Measurements from ENCODE around the gene ACP2.

The ACP2 gene

DNA sequence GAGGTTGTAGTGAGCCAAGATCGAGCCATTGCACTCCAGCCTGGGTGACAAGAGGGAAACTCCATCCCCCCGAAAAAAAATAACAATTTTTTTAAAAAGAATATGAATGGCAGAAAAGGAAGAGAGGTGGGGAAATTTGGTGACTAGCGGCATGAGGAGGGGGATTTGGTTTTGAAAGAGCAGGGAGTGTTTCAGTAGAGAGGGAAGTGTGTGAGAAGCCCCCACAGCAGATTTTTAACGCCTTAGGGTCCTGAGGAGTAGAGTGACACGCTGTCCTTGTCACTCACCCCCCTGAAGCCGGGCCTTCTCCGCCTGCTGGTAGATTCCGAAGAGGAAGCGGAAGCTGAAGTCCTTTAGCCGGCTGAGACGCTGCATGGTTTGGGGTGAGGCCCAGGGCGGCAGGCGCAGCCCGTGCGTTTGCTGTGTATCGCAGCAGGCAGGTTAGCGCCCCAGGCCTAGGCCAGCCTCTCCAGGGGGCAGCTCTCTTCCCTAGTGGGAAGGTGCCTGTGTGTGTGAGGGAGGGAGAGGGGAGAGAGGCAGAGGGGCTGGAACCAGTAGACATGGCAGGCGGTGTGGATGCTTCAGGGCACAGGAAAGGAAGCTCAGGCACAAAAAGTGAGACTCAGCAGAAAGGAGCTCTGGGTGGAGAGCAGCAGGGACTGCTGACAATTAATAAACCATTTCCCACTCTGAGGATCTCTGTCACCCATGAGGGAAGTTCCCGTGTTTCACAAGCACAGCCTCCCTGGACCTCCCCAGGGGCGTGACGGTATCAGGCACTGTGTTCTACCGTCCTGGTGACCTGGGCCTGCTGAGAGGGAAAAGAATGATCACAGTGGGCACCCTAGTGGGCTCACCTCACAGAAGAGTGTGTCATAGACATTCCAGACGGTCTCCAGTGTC, 3.9 kb downstream of the ACP2 start:
- no peaks in the 10 kb centered on the region for H3K27me3 ChIP-seq (ENCODE audit: control insufficient read depth, insufficient read depth, low read length)
- DNase-seq (ENCODE audit: low read depth, low spot score) = no peak
- no peaks in the 10 kb centered on the region for H3K9me3 ChIP-seq (ENCODE audit: control insufficient read depth, insufficient read depth, low read length)
- 100% methylated on average over 1 of the region's 23 CpGs for WGBS (ENCODE audit: insufficient coverage, insufficient read length)
- no peak overlapping the region for H3K4me3 ChIP-seq (ENCODE audit: low read length)
- no peaks in the 10 kb centered on the region for H3K4me1 ChIP-seq (ENCODE audit: control insufficient read depth, insufficient read depth, low read length)
- no peak overlapping the region for H3K27ac ChIP-seq (ENCODE audit: low read length)
- H3K36me3 ChIP-seq (ENCODE audit: control insufficient read depth, insufficient read depth, low read length) = peaks cover 26% of the 10 kb centered on the region

DNA sequence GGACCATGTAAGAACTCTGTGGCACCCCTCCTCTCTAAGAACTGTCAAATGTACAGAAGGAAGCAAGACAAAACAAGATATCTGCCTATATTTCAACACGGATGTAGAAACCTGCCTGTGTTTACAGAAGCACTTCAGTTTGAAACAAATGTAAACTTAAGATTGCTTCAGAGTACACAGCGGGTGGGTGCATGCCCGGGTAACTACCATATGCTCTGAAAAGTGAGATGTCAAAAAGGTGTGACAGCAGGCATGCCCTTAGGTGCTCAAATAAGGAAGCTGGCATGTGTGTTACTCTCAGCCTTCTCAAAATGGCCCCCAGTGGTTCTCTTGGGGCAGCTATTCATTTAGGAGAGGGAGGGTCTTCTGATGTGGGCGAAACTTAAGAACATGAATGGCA, 5.2 kb downstream of the ACP2 start:
- Histone ChIP-seq H3K9me3 (ENCODE audit: control insufficient read depth, insufficient read depth, low read length) (no peaks in the 10 kb centered on the region), H3K4me1 (ENCODE audit: control insufficient read depth, insufficient read depth, low read length) (no peaks in the 10 kb centered on the region), H3K27me3 (ENCODE audit: control insufficient read depth, insufficient read depth, low read length) (no peaks in the 10 kb centered on the region), H3K4me3 (ENCODE audit: low read length) (no peak overlapping the region), H3K36me3 (ENCODE audit: control insufficient read depth, insufficient read depth, low read length) (peaks cover 35% of the 10 kb centered on the region), H3K27ac (ENCODE audit: low read length) (no peak overlapping the region)
- WGBS (ENCODE audit: insufficient coverage, insufficient read length) = no CpG with 5 or more reads among the region's 4 CpGs
- no peak for DNase-seq (ENCODE audit: low read depth, low spot score)

DNA sequence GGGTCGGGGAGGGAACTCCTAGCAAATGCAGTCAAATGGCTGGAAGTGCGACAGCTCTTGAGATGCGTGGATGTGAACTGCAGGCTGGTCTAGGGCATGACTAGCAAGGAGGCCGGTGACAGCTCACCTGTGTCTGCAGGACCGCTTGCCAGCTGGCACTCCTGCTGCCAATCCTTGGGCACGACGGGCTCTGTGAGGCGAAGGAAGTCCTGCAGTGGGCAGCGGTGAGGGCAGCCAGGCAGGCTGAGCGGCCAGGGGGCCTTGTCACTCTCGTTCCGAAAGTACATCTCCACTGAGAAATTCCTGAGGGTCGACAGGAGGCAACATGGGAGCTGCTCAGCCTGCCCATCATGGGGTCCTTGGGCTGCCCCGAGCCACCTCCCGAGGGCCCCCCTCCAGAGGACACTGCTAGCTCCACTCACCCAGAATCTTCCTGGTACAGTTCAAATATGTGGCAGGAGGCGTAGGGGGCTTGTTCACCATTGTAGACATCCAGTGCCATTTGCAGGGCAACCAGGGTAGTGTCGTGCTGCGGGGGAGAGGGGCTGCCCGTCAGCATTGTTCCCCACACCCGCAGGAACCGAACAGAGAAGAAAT, 5.9 kb downstream of the ACP2 start:
- no peak overlapping the region for H3K4me3 ChIP-seq (ENCODE audit: low read length)
- no peaks in the 10 kb centered on the region for H3K9me3 ChIP-seq (ENCODE audit: control insufficient read depth, insufficient read depth, low read length)
- no peaks in the 10 kb centered on the region for H3K4me1 ChIP-seq (ENCODE audit: control insufficient read depth, insufficient read depth, low read length)
- peaks cover 40% of the 10 kb centered on the region for H3K36me3 ChIP-seq (ENCODE audit: control insufficient read depth, insufficient read depth, low read length)
- WGBS (ENCODE audit: insufficient coverage, insufficient read length) = no CpG with 5 or more reads among the region's 21 CpGs
- no peaks in the 10 kb centered on the region for H3K27me3 ChIP-seq (ENCODE audit: control insufficient read depth, insufficient read depth, low read length)
- no peak overlapping the region for H3K27ac ChIP-seq (ENCODE audit: low read length)
- DNase-seq (ENCODE audit: low read depth, low spot score) = no peak

DNA sequence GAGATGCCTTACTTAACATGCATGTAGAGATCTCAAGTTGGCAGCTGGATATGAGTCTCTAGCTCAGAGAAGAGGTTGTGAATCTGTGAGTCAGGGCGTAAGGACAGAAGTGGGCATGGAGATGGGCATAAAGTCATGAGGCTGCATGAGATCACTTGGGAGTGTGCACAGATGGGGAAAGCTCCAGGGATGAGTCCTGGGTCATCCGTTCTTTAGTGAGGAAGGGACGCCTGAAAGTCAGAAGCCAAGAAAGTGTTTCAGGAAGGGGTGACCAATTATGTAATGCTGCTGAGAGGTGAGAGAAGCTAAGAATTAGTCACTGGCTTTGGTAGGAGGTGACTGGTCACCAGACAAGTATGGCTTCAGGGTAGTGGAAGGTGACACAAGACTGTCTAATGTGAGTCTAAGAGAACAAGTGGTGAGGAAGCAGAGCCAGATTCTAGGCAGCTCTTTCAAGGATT, 6.7 kb downstream of the ACP2 start:
- Histone ChIP-seq H3K27me3 (ENCODE audit: control insufficient read depth, insufficient read depth, low read length) (no peaks in the 10 kb centered on the region), H3K27ac (ENCODE audit: low read length) (no peak overlapping the region), H3K4me1 (ENCODE audit: control insufficient read depth, insufficient read depth, low read length) (no peaks in the 10 kb centered on the region), H3K36me3 (ENCODE audit: control insufficient read depth, insufficient read depth, low read length) (peaks cover 41% of the 10 kb centered on the region), H3K9me3 (ENCODE audit: control insufficient read depth, insufficient read depth, low read length) (no peaks in the 10 kb centered on the region), H3K4me3 (ENCODE audit: low read length) (no peak overlapping the region)
- WGBS (ENCODE audit: insufficient coverage, insufficient read length) = no CpG with 5 or more reads among the region's 3 CpGs
- DNase-seq (ENCODE audit: low read depth, low spot score) = no peak

DNA sequence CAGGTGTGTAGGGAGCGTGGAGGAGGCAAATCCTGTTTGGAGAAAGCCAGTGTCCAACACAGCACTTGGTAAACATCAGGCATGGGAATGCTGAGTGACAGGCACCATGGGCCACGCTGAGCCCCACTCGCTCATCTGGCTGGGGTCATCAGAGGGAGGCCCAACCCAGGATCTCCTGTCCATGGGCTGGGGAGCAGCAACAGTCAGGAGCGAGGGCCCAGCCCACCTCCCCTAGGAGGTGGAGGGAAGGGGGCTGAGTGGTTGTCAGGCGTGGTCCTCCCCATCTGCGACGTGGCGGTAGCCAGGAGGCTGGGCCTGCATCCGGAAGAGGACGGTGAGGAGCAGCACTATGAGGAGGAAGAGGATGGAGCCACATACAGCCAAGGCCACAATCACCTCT, 8.8 kb downstream of the ACP2 start:
- Histone ChIP-seq H3K36me3 (ENCODE audit: control insufficient read depth, insufficient read depth, low read length) (peaks cover 39% of the 10 kb centered on the region), H3K9me3 (ENCODE audit: control insufficient read depth, insufficient read depth, low read length) (no peaks in the 10 kb centered on the region), H3K4me3 (ENCODE audit: low read length) (no peak overlapping the region), H3K27ac (ENCODE audit: low read length) (no peak overlapping the region), H3K27me3 (ENCODE audit: control insufficient read depth, insufficient read depth, low read length) (no peaks in the 10 kb centered on the region), H3K4me1 (ENCODE audit: control insufficient read depth, insufficient read depth, low read length) (no peaks in the 10 kb centered on the region)
- DNase-seq (ENCODE audit: low read depth, low spot score) = no peak
- WGBS (ENCODE audit: insufficient coverage, insufficient read length) = no CpG with 5 or more reads among the region's 10 CpGs

DNA sequence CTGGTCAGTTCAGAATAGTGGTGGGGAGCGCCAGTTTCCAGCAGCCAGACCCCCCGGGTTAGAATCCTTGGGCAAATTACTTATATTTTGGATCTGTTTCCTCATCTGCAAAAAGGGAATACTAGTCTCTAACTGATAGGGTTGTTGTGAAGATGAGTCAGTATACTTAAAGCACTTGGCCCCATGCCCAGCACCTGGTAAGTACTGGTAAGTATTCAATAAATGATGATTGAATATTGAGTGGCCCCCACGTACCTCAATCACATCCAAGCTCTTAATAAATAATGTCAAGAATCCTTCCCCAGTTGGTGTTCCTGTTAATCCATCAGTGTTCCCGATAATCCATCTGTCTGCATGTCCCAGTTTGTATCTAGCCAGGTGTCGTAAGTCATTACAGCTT, 12.1 kb downstream of the ACP2 start:
- Histone ChIP-seq H3K4me3 (ENCODE audit: low read length) (no peak overlapping the region), H3K36me3 (ENCODE audit: control insufficient read depth, insufficient read depth, low read length) (peaks cover 38% of the 10 kb centered on the region), H3K27ac (ENCODE audit: low read length) (no peak overlapping the region), H3K27me3 (ENCODE audit: control insufficient read depth, insufficient read depth, low read length) (no peaks in the 10 kb centered on the region), H3K9me3 (ENCODE audit: control insufficient read depth, insufficient read depth, low read length) (no peaks in the 10 kb centered on the region), H3K4me1 (ENCODE audit: control insufficient read depth, insufficient read depth, low read length) (0 out of 2 replicates have a peak, but pooled peaks cover 1% of the 10 kb centered on the region)
- no peak for DNase-seq (ENCODE audit: low read depth, low spot score)
- no CpG with 5 or more reads among the region's 5 CpGs for WGBS (ENCODE audit: insufficient coverage, insufficient read length)

DNA sequence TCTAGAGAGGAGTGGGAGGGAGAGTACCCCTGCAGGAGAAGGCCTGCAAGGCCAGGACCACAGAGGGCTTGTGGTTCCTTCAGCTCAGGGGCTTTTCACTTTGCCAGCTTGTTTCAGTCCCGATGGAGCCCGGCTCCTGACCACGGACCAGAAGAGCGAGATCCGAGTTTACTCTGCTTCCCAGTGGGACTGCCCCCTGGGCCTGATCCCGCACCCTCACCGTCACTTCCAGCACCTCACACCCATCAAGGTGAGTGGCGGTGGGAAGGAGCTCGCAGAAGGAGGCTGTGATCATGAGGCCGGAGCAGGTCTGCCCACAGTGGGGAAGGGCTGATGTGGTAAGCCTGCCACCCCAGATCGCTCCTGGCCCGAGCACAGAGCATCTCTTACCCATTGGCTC, 13.5 kb downstream of the ACP2 start:
- Histone ChIP-seq H3K27ac (ENCODE audit: low read length) (no peak overlapping the region), H3K4me1 (ENCODE audit: control insufficient read depth, insufficient read depth, low read length) (0 out of 2 replicates have a peak, but pooled peaks cover 1% of the 10 kb centered on the region), H3K27me3 (ENCODE audit: control insufficient read depth, insufficient read depth, low read length) (no peaks in the 10 kb centered on the region), H3K36me3 (ENCODE audit: control insufficient read depth, insufficient read depth, low read length) (peaks cover 33% of the 10 kb centered on the region), H3K4me3 (ENCODE audit: low read length) (no peak overlapping the region), H3K9me3 (ENCODE audit: control insufficient read depth, insufficient read depth, low read length) (no peaks in the 10 kb centered on the region)
- no peak for DNase-seq (ENCODE audit: low read depth, low spot score)
- no CpG with 5 or more reads among the region's 12 CpGs for WGBS (ENCODE audit: insufficient coverage, insufficient read length)

DNA sequence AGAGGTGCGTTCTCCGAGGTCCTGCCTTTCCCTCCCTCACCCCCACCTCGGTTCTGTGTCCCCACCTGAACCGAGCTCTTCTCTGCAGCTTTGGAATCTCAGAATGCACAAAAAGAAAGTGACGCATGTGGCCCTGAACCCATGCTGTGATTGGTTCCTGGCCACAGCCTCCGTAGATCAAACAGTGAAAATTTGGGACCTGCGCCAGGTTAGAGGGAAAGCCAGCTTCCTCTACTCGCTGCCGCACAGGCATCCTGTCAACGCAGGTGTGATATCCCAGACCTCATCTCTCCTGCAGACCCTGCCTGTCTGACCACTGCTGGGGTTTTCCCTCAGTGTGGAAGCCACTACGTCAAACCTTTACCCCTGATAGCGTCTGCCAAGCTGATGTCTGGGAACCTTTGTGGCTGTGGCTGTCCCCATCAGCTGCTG, 13.9 kb downstream of the ACP2 start:
- Histone ChIP-seq H3K27me3 (ENCODE audit: control insufficient read depth, insufficient read depth, low read length) (no peaks in the 10 kb centered on the region), H3K27ac (ENCODE audit: low read length) (no peak overlapping the region), H3K4me1 (ENCODE audit: control insufficient read depth, insufficient read depth, low read length) (0 out of 2 replicates have a peak, but pooled peaks cover 1% of the 10 kb centered on the region), H3K36me3 (ENCODE audit: control insufficient read depth, insufficient read depth, low read length) (peaks cover 29% of the 10 kb centered on the region), H3K4me3 (ENCODE audit: low read length) (no peak overlapping the region), H3K9me3 (ENCODE audit: control insufficient read depth, insufficient read depth, low read length) (no peaks in the 10 kb centered on the region)
- no CpG with 5 or more reads among the region's 12 CpGs for WGBS (ENCODE audit: insufficient coverage, insufficient read length)
- DNase-seq (ENCODE audit: low read depth, low spot score) = no peak

DNA sequence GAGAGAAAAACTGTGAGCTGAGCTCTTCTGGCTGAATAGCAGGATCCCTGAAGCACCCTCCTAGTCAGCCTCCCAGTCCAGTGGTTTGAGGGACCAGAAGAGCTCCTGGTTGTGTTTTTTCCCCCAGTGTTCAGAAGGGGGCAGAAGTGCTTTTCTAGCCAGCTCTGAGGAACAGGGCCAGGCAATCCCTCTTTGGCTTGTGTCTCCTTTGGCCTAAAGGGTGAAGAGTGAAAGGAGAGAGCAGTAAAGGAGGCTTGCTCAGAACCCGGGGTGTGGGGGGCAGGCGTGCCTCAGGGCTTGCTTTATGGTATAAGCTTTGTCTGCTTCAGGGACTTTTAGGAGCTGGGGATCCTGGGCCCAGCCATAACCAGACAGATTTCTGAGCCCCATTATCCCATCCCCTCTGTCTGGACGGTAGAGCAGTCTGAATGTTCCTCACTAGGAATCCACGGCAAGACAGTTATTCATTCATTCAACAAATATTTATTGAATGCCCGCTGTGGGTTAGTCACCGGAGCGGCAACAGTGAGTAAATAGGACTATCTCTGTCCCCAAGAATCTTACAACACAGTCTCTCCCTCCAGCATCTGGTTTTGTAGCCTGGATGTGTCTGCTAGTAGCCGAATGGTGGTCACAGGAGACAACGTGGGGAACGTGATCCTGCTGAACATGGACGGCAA, 14.5 kb downstream of the ACP2 start:
- H3K4me3 ChIP-seq (ENCODE audit: low read length) = no peak overlapping the region
- DNase-seq (ENCODE audit: low read depth, low spot score) = no peak
- no peaks in the 10 kb centered on the region for H3K27me3 ChIP-seq (ENCODE audit: control insufficient read depth, insufficient read depth, low read length)
- no peaks in the 10 kb centered on the region for H3K9me3 ChIP-seq (ENCODE audit: control insufficient read depth, insufficient read depth, low read length)
- H3K4me1 ChIP-seq (ENCODE audit: control insufficient read depth, insufficient read depth, low read length) = 0 out of 2 replicates have a peak, but pooled peaks cover 1% of the 10 kb centered on the region
- H3K27ac ChIP-seq (ENCODE audit: low read length) = no peak overlapping the region
- WGBS (ENCODE audit: insufficient coverage, insufficient read length) = no CpG with 5 or more reads among the region's 11 CpGs
- H3K36me3 ChIP-seq (ENCODE audit: control insufficient read depth, insufficient read depth, low read length) = peaks cover 25% of the 10 kb centered on the region

DNA sequence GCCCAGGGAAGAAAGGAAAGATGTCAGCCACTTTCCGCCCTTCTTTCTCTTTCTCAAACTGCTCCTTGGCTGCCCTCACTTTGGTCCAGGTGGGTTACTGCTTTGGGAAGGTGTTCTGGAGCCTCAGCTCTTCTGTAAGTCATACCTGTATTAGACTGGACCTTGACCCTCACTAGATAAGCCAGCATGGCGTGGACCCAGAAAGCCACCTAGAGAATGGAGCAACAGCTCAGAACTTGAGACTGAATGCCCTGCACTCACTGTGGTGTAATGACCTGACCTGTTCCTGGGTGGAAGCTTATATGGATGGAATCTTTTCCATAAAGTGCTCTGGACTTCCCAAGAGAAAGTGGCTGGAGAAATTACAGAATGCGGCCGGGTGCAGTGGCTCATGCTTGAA, 15.6 kb downstream of the ACP2 start:
- H3K27ac ChIP-seq (ENCODE audit: low read length) = no peak overlapping the region
- 0 out of 2 replicates have a peak, but pooled peaks cover 1% of the 10 kb centered on the region for H3K4me1 ChIP-seq (ENCODE audit: control insufficient read depth, insufficient read depth, low read length)
- no peak overlapping the region for H3K4me3 ChIP-seq (ENCODE audit: low read length)
- H3K9me3 ChIP-seq (ENCODE audit: control insufficient read depth, insufficient read depth, low read length) = no peaks in the 10 kb centered on the region
- DNase-seq (ENCODE audit: low read depth, low spot score) = no peak
- H3K36me3 ChIP-seq (ENCODE audit: control insufficient read depth, insufficient read depth, low read length) = peaks cover 23% of the 10 kb centered on the region
- WGBS (ENCODE audit: insufficient coverage, insufficient read length) = no CpG with 5 or more reads among the region's 4 CpGs
- H3K27me3 ChIP-seq (ENCODE audit: control insufficient read depth, insufficient read depth, low read length) = no peaks in the 10 kb centered on the region
